Hepatocyte (in vitro differentiated cells): ENCODE results near the gene TMEM45A.

Experiments used
- CTCF ChIP-seq: fragments of 200-600 bp; sonication (generic); IDR thresholded peaks from 2 replicates; pipeline ENCODE4 v1.5.1; 2016; ENCODE audit warnings: antibody characterized with exemption, mild to moderate bottlenecking; ENCODE audit not compliant: poor library complexity
- EZH2 ChIP-seq: fragments of 200-600 bp; sonication (generic); IDR thresholded peaks from 2 replicates; pipeline ENCODE4 v1.6.1; 2016; ENCODE audit warnings: antibody characterized with exemption, mild to moderate bottlenecking, borderline replicate concordance

- TF ChIP-seq CTCF (no peak), EZH2 (no peak)
Measured at GRCh38 chr3:100614941-100615340, 122.5 kb downstream of the TMEM45A start.
